GM10248 (cell line): ENCODE results near the gene ROR2.
"Not testable (repeated sequence)": the region's sequence is repeated elsewhere in the genome, so short reads cannot be mapped to it uniquely, and the experiment has no call there.

Source experiments
- CTCF ChIA-PET: fragments of 300-600 bp; sonication (Branson Sonifier 250); formaldehyde crosslinking; extraction: SDS; loops from one replicate; lab custom pipeline; 2021; ENCODE audit warnings: antibody characterized with exemption; lab: Yijun Ruan, JAX
- POLR2A ChIA-PET: fragments of 350-650 bp; sonication (Branson Sonifier 250); formaldehyde crosslinking; extraction: SDS; loops from one replicate; lab custom pipeline; 2020; ENCODE audit warnings: antibody characterized with exemption; lab: Yijun Ruan, JAX
- DNase-seq: peaks from one replicate; pipeline ENCODE4 v3.0.0; 2012; ENCODE audit errors: extremely low spot score
- CTCF ChIP-seq: IDR thresholded peaks from 2 replicates; pipeline ENCODE4 v1.5.1; 2012; ENCODE audit warnings: mild to moderate bottlenecking, low read depth; ENCODE audit errors: extremely low read depth, missing control alignments, control extremely low read depth

The ROR2 gene

DNA sequence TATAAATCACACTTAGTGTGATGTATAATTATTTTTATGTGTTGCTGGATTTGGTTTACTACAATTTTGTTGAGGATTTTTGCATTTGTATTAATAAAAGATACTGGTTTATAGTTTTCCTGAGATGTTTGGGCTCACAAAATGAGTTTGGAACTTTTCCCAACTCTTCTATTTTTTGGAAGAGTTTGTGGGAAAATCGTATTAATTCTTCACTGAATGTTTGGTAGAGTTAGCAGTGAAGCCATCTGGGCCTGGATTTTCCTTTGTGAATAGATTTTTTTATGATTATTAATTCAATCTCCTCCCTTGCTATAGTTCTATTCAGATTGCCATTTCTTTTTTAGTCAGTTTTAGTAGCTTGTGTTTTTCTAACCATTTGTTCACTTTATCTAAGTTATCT is 324.7 kb downstream of the ROR2 start:
- no peak for TF ChIP-seq CTCF
- ChIA-PET POLR2A (no interaction called here), CTCF (interaction anchor here (1.1 kb wide), 1 partner anchor 15 kb away, joined by 3 read pairs; no protein-coding TSS in a partner anchor)
- no peak for DNase-seq

DNA sequence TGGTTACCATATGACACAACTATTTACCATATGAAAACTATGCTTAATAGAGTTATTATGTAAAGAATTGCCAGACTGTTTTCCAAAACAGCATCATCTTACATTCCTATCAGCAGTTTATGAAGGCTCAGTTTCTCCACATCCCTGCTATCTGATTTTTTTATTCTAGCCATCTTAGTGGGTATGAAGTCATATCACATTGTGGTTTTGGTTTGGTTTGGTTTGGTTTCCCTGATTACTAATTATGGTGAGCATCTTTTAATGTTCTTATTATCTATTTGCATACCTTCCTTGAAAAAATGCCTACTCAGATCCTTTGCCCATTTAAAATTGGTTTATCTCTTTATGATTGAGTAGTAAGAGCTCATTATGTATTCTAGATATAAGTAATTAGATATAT is 327.0 kb downstream of the ROR2 start:
- CTCF ChIA-PET, result interaction anchor here (1.0 kb wide), 1 partner anchor 83 kb away, joined by 3 read pairs; no protein-coding TSS in a partner anchor
- no peak for TF ChIP-seq CTCF
- DNase-seq, result no peak
- POLR2A ChIA-PET, result no interaction called here

- POLR2A ChIA-PET, DNase-seq, CTCF ChIA-PET: not testable (repeated sequence)
These were observed 327.9 kb downstream of the ROR2 start for GRCh38 chr9:91622121-91622520.

- DNase-seq, POLR2A ChIA-PET, CTCF ChIA-PET: not testable (repeated sequence)
These were observed 336.0 kb downstream of the ROR2 start for GRCh38 chr9:91614044-91614443.

DNA sequence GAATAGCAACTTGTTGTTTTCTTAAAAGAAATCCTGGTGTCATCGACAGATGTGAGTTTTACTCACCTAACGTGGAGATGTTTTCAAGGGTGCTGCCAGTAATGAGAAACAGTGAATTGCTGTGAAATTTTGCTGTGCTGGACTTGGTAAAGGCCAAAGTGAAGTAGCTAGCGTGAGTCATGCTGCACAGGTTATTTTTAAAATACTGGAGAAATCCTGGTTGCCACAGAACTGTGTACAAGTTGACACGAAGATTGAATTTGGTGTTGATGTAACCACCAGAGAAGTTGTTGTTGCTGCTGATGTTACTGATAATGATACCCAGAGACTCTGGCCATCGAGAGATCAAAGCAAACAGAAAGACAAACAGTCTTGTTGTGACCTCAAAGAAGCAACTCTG is 338.4 kb downstream of the ROR2 start:
- CTCF ChIA-PET, result no interaction called here
- DNase-seq, result no peak
- POLR2A ChIA-PET, result no interaction called here
- TF ChIP-seq CTCF, result no peak

GRCh38 chr9:91606255-91606995 is 343.6 kb downstream of the ROR2 start:
- ChIA-PET CTCF (interaction anchor here (0.9 kb wide), 1 partner anchor 10 kb away, joined by 4 read pairs; no protein-coding TSS in a partner anchor), POLR2A (no interaction called here)
- DNase-seq, result no peak
- no peak for TF ChIP-seq CTCF

DNA sequence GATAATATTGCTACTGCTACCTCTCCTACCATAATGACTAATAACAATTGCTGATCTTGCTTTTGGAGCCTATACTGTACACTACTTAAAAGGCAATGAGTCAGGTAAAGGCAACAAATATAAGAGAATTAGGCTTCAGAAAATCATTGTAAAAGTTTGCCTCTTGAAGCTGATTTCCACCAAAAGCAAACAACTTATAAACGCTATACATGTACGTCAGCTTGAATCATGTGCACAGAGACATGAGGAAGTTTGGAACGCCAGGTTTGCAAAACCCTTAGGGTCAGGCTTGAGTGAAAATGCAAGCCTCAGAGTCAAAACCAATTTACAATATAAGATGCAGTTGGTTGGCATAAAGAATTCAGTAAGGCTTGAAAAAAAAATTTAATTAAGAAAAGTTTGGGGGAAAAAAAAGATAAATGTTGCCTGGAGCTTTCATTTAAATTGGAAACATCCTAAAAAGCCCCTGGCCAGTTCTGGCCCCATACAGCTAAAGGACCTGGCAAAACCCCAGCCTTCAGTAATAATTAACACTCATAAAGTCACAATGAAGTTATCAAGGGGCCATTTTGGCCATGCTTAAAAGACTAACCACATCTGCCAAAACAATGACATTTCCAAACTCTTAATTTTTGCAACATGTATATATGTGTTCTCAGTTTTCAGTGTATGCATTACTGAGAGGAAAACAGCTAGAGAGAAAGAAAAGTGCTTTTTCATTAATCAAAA is 345.4 kb downstream of the ROR2 start:
- no peak for TF ChIP-seq CTCF
- no peak for DNase-seq
- ChIA-PET POLR2A (no interaction called here), CTCF (interaction anchor here (0.7 to 1.4 kb wide), 2 partner anchors 11 to 13 kb away, joined by 3 read pairs; no protein-coding TSS in a partner anchor)
